Mesenchymal stem cell (in vitro differentiated cells and primary cell): ENCODE data around the gene CACNA2D2.

Experiments used
- DNase-seq: peaks from one replicate; pipeline ENCODE4 v3.0.0-alpha.2; 2013
- H2AFZ ChIP-seq: one replicate; pipeline ENCODE4 v1.6.1; 2013; ENCODE audit warnings: low read depth, mild to moderate bottlenecking, control low read depth, inconsistent platforms, low read length, moderate library complexity
- H2AK5ac ChIP-seq: 2 replicates; pipeline ENCODE4 v1.6.1; 2013; ENCODE audit warnings: low read length, moderate library complexity, mild to moderate bottlenecking, inconsistent platforms; ENCODE audit not compliant: severe bottlenecking
- H2BK120ac ChIP-seq: one replicate; pipeline ENCODE4 v1.6.1; 2013; ENCODE audit warnings: low read depth, mild to moderate bottlenecking, inconsistent platforms, low read length, moderate library complexity
- H2BK12ac ChIP-seq, 2 experiments: one replicate each; pipeline ENCODE4 v1.6.1; 2013; ENCODE audit warnings: inconsistent platforms in 2 of 2, low read length in 2 of 2, mild to moderate bottlenecking in 2 of 2, moderate library complexity in 2 of 2, control low read depth in 1 of 2
- H2BK15ac ChIP-seq: one replicate; pipeline ENCODE4 v1.6.1; 2013; ENCODE audit warnings: mild to moderate bottlenecking, low read depth, inconsistent platforms; ENCODE audit not compliant: poor library complexity, severe bottlenecking
- H2BK5ac ChIP-seq: 2 replicates; pipeline ENCODE4 v1.6.1; 2013; ENCODE audit warnings: low read depth, mild to moderate bottlenecking, low read length, control low read depth, inconsistent platforms; ENCODE audit not compliant: poor library complexity, severe bottlenecking
- H3K14ac ChIP-seq, 2 experiments: one replicate each; pipeline ENCODE4 v1.6.1; 2013; ENCODE audit warnings: inconsistent platforms in 2 of 2, low read length in 2 of 2, control low read depth in 1 of 2, mild to moderate bottlenecking in 1 of 2, moderate library complexity in 1 of 2
- H3K18ac ChIP-seq, 2 experiments: one replicate each; pipeline ENCODE4 v1.6.1; 2013; ENCODE audit warnings: inconsistent platforms in 2 of 2, low read length in 2 of 2, control low read depth in 1 of 2, low read depth in 1 of 2, mild to moderate bottlenecking in 1 of 2
- H3K23ac ChIP-seq, 2 experiments: one replicate each; pipeline ENCODE4 v1.6.1; 2013; ENCODE audit warnings: inconsistent platforms in 2 of 2, low read length in 2 of 2, mild to moderate bottlenecking in 2 of 2, moderate library complexity in 2 of 2, control low read depth in 1 of 2
- H3K27ac ChIP-seq: 2 replicates; pipeline ENCODE4 v1.5.1; 2013; ENCODE audit warnings: mild to moderate bottlenecking, moderate library complexity, low read length, control low read depth, inconsistent platforms; ENCODE audit not compliant: poor library complexity, severe bottlenecking
- H3K27me3 ChIP-seq, 2 experiments: 2 replicates each; pipeline versions ENCODE4 v1.6.1 to v1.7.0; 2013; ENCODE audit warnings: low read length in 2 of 2, mild to moderate bottlenecking in 2 of 2, moderate library complexity in 2 of 2, control low read depth in 1 of 2, inconsistent platforms in 1 of 2; ENCODE audit not compliant: control insufficient read depth in 1 of 2, insufficient read depth in 1 of 2
- H3K36me3 ChIP-seq, 2 experiments: 2 replicates each; pipeline versions ENCODE4 v1.6.1 to v1.7.0; 2013; ENCODE audit warnings: low read length in 2 of 2, control low read depth in 1 of 2, inconsistent platforms in 1 of 2, low read depth in 1 of 2, mild to moderate bottlenecking in 1 of 2; ENCODE audit not compliant: insufficient read depth in 2 of 2, control insufficient read depth in 1 of 2
- H3K4ac ChIP-seq, 2 experiments: one replicate each; pipeline ENCODE4 v1.6.1; 2013; ENCODE audit warnings: inconsistent platforms in 2 of 2, low read length in 2 of 2, mild to moderate bottlenecking in 2 of 2, moderate library complexity in 2 of 2, control low read depth in 1 of 2, low read depth in 1 of 2
- H3K4me1 ChIP-seq: 2 replicates; pipeline ENCODE4 v1.6.1; 2013; ENCODE audit warnings: low read depth, low read length, control low read depth; ENCODE audit not compliant: control insufficient read depth, insufficient read depth
- H3K4me2 ChIP-seq: 2 replicates; pipeline ENCODE4 v1.6.1; 2013; ENCODE audit warnings: low read length, mild to moderate bottlenecking, inconsistent platforms; ENCODE audit not compliant: poor library complexity, severe bottlenecking
- H3K4me3 ChIP-seq, 2 experiments: 2 replicates each; pipeline versions ENCODE4 v1.5.1 to v1.7.0; 2013; ENCODE audit warnings: low read length in 2 of 2, mild to moderate bottlenecking in 2 of 2, control low read depth in 1 of 2, low read depth in 1 of 2; ENCODE audit not compliant: insufficient read depth in 1 of 2
- H3K79me1 ChIP-seq: replicated peaks from 2 replicates; pipeline ENCODE4 v1.6.1; 2013; ENCODE audit warnings: mild to moderate bottlenecking, control low read depth, low read length, inconsistent platforms; ENCODE audit not compliant: poor library complexity, severe bottlenecking
- H3K9ac ChIP-seq: 2 replicates; pipeline ENCODE4 v1.7.0; 2013; ENCODE audit warnings: mild to moderate bottlenecking, low read length, moderate library complexity
- H3K9me3 ChIP-seq: 2 replicates; pipeline ENCODE4 v1.7.0; 2013; ENCODE audit warnings: mild to moderate bottlenecking, low read length; ENCODE audit not compliant: control insufficient read depth
- H4K8ac ChIP-seq: one replicate; pipeline ENCODE4 v1.6.1; 2013; ENCODE audit warnings: inconsistent platforms, mild to moderate bottlenecking, low read length, moderate library complexity
- H4K91ac ChIP-seq: one replicate; pipeline ENCODE4 v1.6.1; 2013; ENCODE audit warnings: mild to moderate bottlenecking, low read length, inconsistent platforms
- WGBS: methylation state at CpG from one replicate; pipeline ENCODE4 v1.1.7; 2013; ENCODE audit warnings: mixed read lengths; 5-methylcytosine and 5-hydroxymethylcytosine counted together

Gene CACNA2D2

GRCh38 chr3:50389414-50389767 is 114.0 kb downstream of the CACNA2D2 start:
- H4K91ac ChIP-seq: no peak overlapping the region
- no peak overlapping the region for H4K8ac ChIP-seq
- no peaks in the 10 kb centered on the region for H3K36me3 ChIP-seq
- no peaks in the 10 kb centered on the region for H3K79me1 ChIP-seq
- H3K9ac ChIP-seq: no peak overlapping the region
- H3K18ac ChIP-seq: no peak overlapping the region
- peaks cover 31% of the 10 kb centered on the region for H3K4me1 ChIP-seq
- DNase-seq: no peak
- H3K4me3 ChIP-seq: no peak overlapping the region
- 83% methylated on average over 6 of the region's 6 CpGs for WGBS
- no peak overlapping the region for H2BK15ac ChIP-seq
- no peak overlapping the region for H3K4ac ChIP-seq
- H3K23ac ChIP-seq: no peak overlapping the region
- H2BK5ac ChIP-seq: no peak overlapping the region
- no peak overlapping the region for H2BK12ac ChIP-seq
- no peak overlapping the region for H2AFZ ChIP-seq
- H3K14ac ChIP-seq: no peak overlapping the region
- H2BK120ac ChIP-seq: no peak overlapping the region
- H3K27me3 ChIP-seq: peaks cover 30 to 56% of the 10 kb centered on the region in 2 experiments
- peak overlapping the region; percentile 55 for H2AK5ac ChIP-seq
- no peak overlapping the region for H3K27ac ChIP-seq
- no peak overlapping the region for H3K4me2 ChIP-seq
- H3K9me3 ChIP-seq: no peaks in the 10 kb centered on the region

- no peaks in the 10 kb centered on the region for H3K79me1 ChIP-seq
- peak overlapping the region; percentile 43 for H3K4me2 ChIP-seq
- H3K9ac ChIP-seq: no peak overlapping the region
- no peak overlapping the region for H3K4ac ChIP-seq
- no peak overlapping the region for H3K4me3 ChIP-seq
- 76% methylated on average over 16 of the region's 22 CpGs for WGBS
- no peak overlapping the region for H3K14ac ChIP-seq
- H4K91ac ChIP-seq: no peak overlapping the region
- no peak overlapping the region for H2BK120ac ChIP-seq
- no peak overlapping the region for H2BK12ac ChIP-seq
- H3K27ac ChIP-seq: peak overlapping the region; percentile 64
- H3K27me3 ChIP-seq: peaks cover 29 to 60% of the 10 kb centered on the region in 2 experiments
- H3K9me3 ChIP-seq: no peaks in the 10 kb centered on the region
- H3K36me3 ChIP-seq: no peaks in the 10 kb centered on the region
- H3K4me1 ChIP-seq: peaks cover 31% of the 10 kb centered on the region
- H3K18ac ChIP-seq: no peak overlapping the region
- no peak overlapping the region for H2AFZ ChIP-seq
- DNase-seq: no peak
- peak overlapping the region; percentile 3 for H2BK5ac ChIP-seq
- no peak overlapping the region for H2BK15ac ChIP-seq
- no peak overlapping the region for H4K8ac ChIP-seq
- H3K23ac ChIP-seq: no peak overlapping the region
- H2AK5ac ChIP-seq: no peak overlapping the region
These were observed 114.6 kb downstream of the CACNA2D2 start for GRCh38 chr3:50388720-50389413.

GRCh38 chr3:50388016-50388719 is 115.3 kb downstream of the CACNA2D2 start:
- Histone ChIP-seq H3K14ac (no peak overlapping the region), H2AFZ (no peak overlapping the region), H3K9me3 (no peaks in the 10 kb centered on the region), H3K23ac (no peak overlapping the region), H3K4ac (no peak overlapping the region), H4K8ac (no peak overlapping the region), H3K18ac (no peak overlapping the region), H2BK12ac (no peak overlapping the region), H2BK15ac (no peak overlapping the region), H4K91ac (no peak overlapping the region), H3K9ac (no peak overlapping the region), H3K79me1 (no peaks in the 10 kb centered on the region), H3K27me3 (peaks cover 33 to 65% of the 10 kb centered on the region in 2 experiments), H3K4me1 (peaks cover 31% of the 10 kb centered on the region), H3K27ac (peak overlapping the region; percentile 64), H3K4me2 (peak overlapping the region; percentile 43), H3K36me3 (no peaks in the 10 kb centered on the region), H2BK120ac (no peak overlapping the region), H2AK5ac (peak overlapping the region; percentile 27), H3K4me3 (no peak overlapping the region), H2BK5ac (no peak overlapping the region)
- DNase-seq: peak; percentile 10
- 80% methylated on average over 25 of the region's 25 CpGs for WGBS

- Histone ChIP-seq H3K4me3 (no peak overlapping the region), H4K91ac (no peak overlapping the region), H3K18ac (no peak overlapping the region), H2BK15ac (no peak overlapping the region), H3K4ac (no peak overlapping the region), H3K9ac (no peak overlapping the region), H3K4me1 (peaks cover 29% of the 10 kb centered on the region), H3K79me1 (no peaks in the 10 kb centered on the region), H3K14ac (no peak overlapping the region), H3K36me3 (no peaks in the 10 kb centered on the region), H3K27me3 (peaks cover 19 to 54% of the 10 kb centered on the region in 2 experiments), H3K27ac (no peak overlapping the region), H2AFZ (no peak overlapping the region), H2BK5ac (no peak overlapping the region), H3K9me3 (no peaks in the 10 kb centered on the region), H4K8ac (no peak overlapping the region), H2AK5ac (no peak overlapping the region), H2BK120ac (no peak overlapping the region), H2BK12ac (no peak overlapping the region), H3K4me2 (no peak overlapping the region), H3K23ac (no peak overlapping the region)
- DNase-seq: no peak
- WGBS: 82% methylated on average over 9 of the region's 13 CpGs
These were observed 117.7 kb downstream of the CACNA2D2 start for GRCh38 chr3:50385754-50386153.
